Parathyroid adenoma (tissue), 2 donors: Measurements from ENCODE around the gene GLRX3.

Experiments used
- H2AFZ ChIP-seq: fragments of 300-600 bp; sonication (generic); one replicate; pipeline ENCODE4 v1.7.0; 2017; ENCODE audit warnings: antibody characterized with exemption, mild to moderate bottlenecking
- H3K27ac ChIP-seq: fragments of 300-600 bp; sonication (generic); one replicate; pipeline ENCODE4 v1.7.0; 2017
- H3K27me3 ChIP-seq: fragments of 300-600 bp; sonication (generic); one replicate; pipeline ENCODE4 v1.7.0; 2017; ENCODE audit warnings: low read length; ENCODE audit not compliant: control insufficient read depth, insufficient read depth
- H3K36me3 ChIP-seq: fragments of 300-600 bp; sonication (generic); one replicate; pipeline ENCODE4 v1.7.0; 2017; ENCODE audit warnings: low read length; ENCODE audit not compliant: control insufficient read depth, insufficient read depth
- H3K4me1 ChIP-seq: fragments of 300-600 bp; sonication (generic); one replicate; pipeline ENCODE4 v1.7.0; 2017; ENCODE audit warnings: control low read depth
- H3K4me2 ChIP-seq: fragments of 300-600 bp; sonication (generic); one replicate; pipeline ENCODE4 v1.7.0; 2017; ENCODE audit warnings: low read length
- H3K4me3 ChIP-seq: fragments of 300-600 bp; sonication (generic); one replicate; pipeline ENCODE4 v1.7.0; 2017; ENCODE audit warnings: low read depth, low read length
- H3K79me2 ChIP-seq: fragments of 300-600 bp; sonication (generic); one replicate; pipeline ENCODE4 v1.7.0; 2017; ENCODE audit warnings: control low read depth
- H3K9ac ChIP-seq: fragments of 300-600 bp; sonication (generic); one replicate; pipeline ENCODE4 v1.7.0; 2017; ENCODE audit warnings: mild to moderate bottlenecking
- H3K9me3 ChIP-seq: fragments of 300-600 bp; sonication (generic); one replicate; pipeline ENCODE4 v1.7.0; 2017; ENCODE audit warnings: low read length; ENCODE audit not compliant: control insufficient read depth
- CTCF ChIP-seq: fragments of 300-600 bp; sonication (generic); IDR thresholded peaks from one replicate; pipeline ENCODE4 v1.7.0; 2017; ENCODE audit warnings: antibody characterized with exemption, mild to moderate bottlenecking
- donor health status: primary hyperparathyroidism.

GLRX3 gene

DNA sequence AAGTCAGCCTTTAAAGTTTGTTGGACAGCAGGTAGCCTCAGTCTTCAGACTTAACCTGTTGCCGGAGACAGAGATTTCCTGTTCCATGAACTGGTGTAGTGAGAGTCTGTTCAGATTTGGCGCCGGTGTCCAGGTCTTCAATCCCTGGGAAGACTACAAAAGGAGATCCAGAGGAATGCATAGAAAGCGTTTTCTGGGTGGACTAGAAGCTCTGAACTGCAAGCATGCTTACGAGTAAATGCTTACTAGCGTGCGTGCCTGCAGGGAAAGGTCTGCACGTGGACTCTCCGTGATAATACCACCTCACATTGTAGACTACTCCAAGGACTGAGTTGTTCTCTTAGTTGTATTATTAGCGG is 878 bp downstream of the GLRX3 start:
- Histone ChIP-seq H2AFZ (peak overlapping the region; percentile 49), H3K4me2 (peak overlapping the region; percentile 93), H3K4me3 (peak overlapping the region; percentile 88), H3K27me3 (no peaks in the 10 kb centered on the region), H3K27ac (no peak overlapping the region), H3K9ac (no peak overlapping the region), H3K79me2 (peaks cover 22% of the 10 kb centered on the region), H3K4me1 (peaks cover 7% of the 10 kb centered on the region), H3K36me3 (no peaks in the 10 kb centered on the region), H3K9me3 (no peaks in the 10 kb centered on the region)
- TF ChIP-seq CTCF, result no peak

GRCh38 chr10:130137659-130138478 is 1.7 kb downstream of the GLRX3 start:
- Histone ChIP-seq H3K27me3 (no peaks in the 10 kb centered on the region), H3K9ac (no peak overlapping the region), H3K4me2 (peak overlapping the region; percentile 93), H3K79me2 (peaks cover 28% of the 10 kb centered on the region), H3K4me1 (peaks cover 7% of the 10 kb centered on the region), H3K9me3 (no peaks in the 10 kb centered on the region), H2AFZ (no peak overlapping the region), H3K36me3 (no peaks in the 10 kb centered on the region), H3K27ac (no peak overlapping the region), H3K4me3 (peak overlapping the region; percentile 88)
- TF ChIP-seq CTCF, result no peak

- no peaks in the 10 kb centered on the region for H3K27me3 ChIP-seq
- peaks cover 34% of the 10 kb centered on the region for H3K79me2 ChIP-seq
- peaks cover 7% of the 10 kb centered on the region for H3K4me1 ChIP-seq
- no peak overlapping the region for H3K4me2 ChIP-seq
- H3K9me3 ChIP-seq, result no peaks in the 10 kb centered on the region
- no peak overlapping the region for H2AFZ ChIP-seq
- no peaks in the 10 kb centered on the region for H3K36me3 ChIP-seq
- no peak for TF ChIP-seq CTCF
- no peak overlapping the region for H3K4me3 ChIP-seq
- H3K9ac ChIP-seq, result no peak overlapping the region
- H3K27ac ChIP-seq, result no peak overlapping the region
Observed at GRCh38 chr10:130138479-130138866, 2.3 kb downstream of the GLRX3 start.

- no peaks in the 10 kb centered on the region for H3K9me3 ChIP-seq
- no peak overlapping the region for H3K4me2 ChIP-seq
- H3K4me1 ChIP-seq, result peaks cover 7% of the 10 kb centered on the region
- H3K79me2 ChIP-seq, result peaks cover 46% of the 10 kb centered on the region
- no peak overlapping the region for H3K27ac ChIP-seq
- H3K36me3 ChIP-seq, result no peaks in the 10 kb centered on the region
- no peak for TF ChIP-seq CTCF
- H2AFZ ChIP-seq, result no peak overlapping the region
- no peak overlapping the region for H3K4me3 ChIP-seq
- H3K9ac ChIP-seq, result no peak overlapping the region
- no peaks in the 10 kb centered on the region for H3K27me3 ChIP-seq
Observed at GRCh38 chr10:130140425-130140824, 4.2 kb downstream of the GLRX3 start.

DNA sequence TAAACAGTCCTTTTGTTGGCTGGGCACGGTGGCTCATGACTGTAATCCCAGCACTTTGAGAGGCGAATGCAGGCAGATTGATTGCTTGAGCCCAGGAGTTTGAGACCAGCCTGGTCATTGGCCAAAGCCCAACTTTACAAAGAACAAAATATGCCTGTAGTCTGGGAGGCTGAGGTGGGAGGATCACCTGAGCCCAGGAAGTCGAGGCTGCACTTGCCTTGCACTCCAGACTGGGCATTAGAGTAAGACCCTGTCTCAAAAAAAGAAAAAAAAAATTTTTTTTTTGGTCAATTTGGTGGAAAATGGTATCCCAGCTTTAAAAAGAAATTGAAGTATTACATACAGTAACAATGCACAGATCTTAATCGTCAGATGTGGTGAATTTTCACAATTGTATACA is 4.8 kb downstream of the GLRX3 start:
- peaks cover 7% of the 10 kb centered on the region for H3K4me1 ChIP-seq
- H2AFZ ChIP-seq, result no peak overlapping the region
- no peaks in the 10 kb centered on the region for H3K9me3 ChIP-seq
- no peaks in the 10 kb centered on the region for H3K27me3 ChIP-seq
- no peak overlapping the region for H3K4me2 ChIP-seq
- no peak overlapping the region for H3K27ac ChIP-seq
- H3K79me2 ChIP-seq, result peaks cover 50% of the 10 kb centered on the region
- H3K9ac ChIP-seq, result no peak overlapping the region
- H3K36me3 ChIP-seq, result no peaks in the 10 kb centered on the region
- TF ChIP-seq CTCF, result no peak
- H3K4me3 ChIP-seq, result no peak overlapping the region
